ENCODE measurements around the gene OBSCN.

OBSCN gene

GRCh38 chr1:228277491-228278431 lies 69.9 kb downstream of the OBSCN start:
- DNase-seq (ENCODE audit: low spot score), result no peak

GRCh38 chr1:228278432-228278941 lies 70.6 kb downstream of the OBSCN start:
- DNase-seq (ENCODE audit: low spot score), result no peak

GRCh38 chr1:228279011-228279721 lies 71.3 kb downstream of the OBSCN start:
- no peak for DNase-seq (ENCODE audit: low spot score)

- DNase-seq (ENCODE audit: low spot score), result no peak
These were observed 71.9 kb downstream of the OBSCN start for GRCh38 chr1:228279722-228280105.

- no peak for DNase-seq (ENCODE audit: low spot score)
These were observed 72.5 kb downstream of the OBSCN start for GRCh38 chr1:228280106-228280901.

- no peak for DNase-seq (ENCODE audit: low spot score)
These were observed 73.2 kb downstream of the OBSCN start for GRCh38 chr1:228280961-228281591.

GRCh38 chr1:228281631-228282328 lies 73.9 kb downstream of the OBSCN start:
- DNase-seq (ENCODE audit: low spot score), result no peak

DNA sequence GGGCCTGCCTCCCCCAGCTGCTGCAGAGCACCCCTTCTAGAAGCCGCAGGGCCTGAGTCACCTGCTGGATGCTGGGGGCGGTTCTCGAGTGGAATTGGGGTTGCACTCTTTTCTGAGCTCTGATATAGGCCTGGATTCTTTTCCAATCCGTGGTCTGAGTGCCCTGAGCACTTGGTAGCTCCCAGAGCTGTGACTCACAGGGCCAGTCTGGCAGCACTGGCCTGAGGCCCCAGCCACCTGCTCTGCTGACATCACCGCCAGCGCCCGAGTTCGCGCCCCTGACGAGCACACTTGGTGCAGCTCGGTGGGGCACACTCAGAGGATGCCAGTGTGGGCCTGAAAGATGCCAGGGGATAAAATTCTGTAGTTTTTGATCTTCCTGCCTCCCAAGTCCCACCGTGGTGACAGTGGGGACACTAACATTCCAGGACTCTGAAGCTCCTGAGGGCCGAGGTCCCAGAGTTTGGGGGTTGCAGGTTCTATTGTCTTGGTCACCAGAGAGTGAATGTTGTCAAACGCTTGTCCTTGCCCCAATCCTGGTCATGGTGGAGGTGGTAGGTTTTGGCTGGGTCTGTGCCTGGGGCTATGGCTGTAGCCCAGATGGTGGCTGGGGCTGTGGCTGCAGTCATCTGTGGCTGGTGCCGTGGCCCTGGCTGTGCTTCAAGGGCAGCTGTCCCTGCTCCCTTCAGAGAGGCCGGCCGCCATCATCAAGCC lies 74.6 kb downstream of the OBSCN start:
- DNase-seq (ENCODE audit: low spot score), result no peak

DNA sequence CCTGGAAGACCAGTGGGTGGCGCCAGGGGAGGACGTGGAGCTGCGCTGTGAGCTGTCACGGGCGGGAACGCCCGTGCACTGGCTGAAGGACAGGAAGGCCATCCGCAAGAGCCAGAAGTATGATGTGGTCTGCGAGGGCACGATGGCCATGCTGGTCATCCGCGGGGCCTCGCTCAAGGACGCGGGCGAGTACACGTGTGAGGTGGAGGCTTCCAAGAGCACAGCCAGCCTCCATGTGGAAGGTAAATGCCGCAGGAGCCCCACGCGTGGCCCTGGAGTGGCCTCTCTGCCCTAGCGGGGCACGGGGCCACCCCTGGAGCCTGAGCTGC lies 75.2 kb downstream of the OBSCN start:
- DNase-seq (ENCODE audit: low spot score), result peak; percentile 70

GRCh38 chr1:228283476-228284147 lies 75.8 kb downstream of the OBSCN start:
- DNase-seq (ENCODE audit: low spot score), result no peak

DNA sequence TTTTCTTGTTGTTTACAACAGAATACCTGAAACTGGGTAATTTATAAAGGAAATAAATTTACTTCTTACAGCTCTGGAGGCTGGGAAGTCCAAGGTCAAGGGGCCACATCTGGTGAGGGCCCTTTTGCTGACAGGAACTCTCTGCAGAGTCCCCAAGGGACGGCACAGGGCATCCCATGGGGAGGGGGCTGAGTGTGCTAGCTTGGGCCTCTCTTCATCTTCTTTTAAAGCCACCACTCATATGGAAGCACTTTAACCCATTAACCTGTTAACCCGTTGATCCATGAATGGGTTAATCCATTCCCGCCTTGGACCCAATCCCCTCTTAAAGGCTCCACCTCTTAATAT lies 76.3 kb downstream of the OBSCN start:
- DNase-seq (ENCODE audit: low spot score), result no peak

GRCh38 chr1:228284521-228284920 lies 76.7 kb downstream of the OBSCN start:
- DNase-seq (ENCODE audit: low spot score), result no peak

GRCh38 chr1:228285661-228286504 lies 78.0 kb downstream of the OBSCN start:
- no peak for DNase-seq (ENCODE audit: low spot score)

DNA sequence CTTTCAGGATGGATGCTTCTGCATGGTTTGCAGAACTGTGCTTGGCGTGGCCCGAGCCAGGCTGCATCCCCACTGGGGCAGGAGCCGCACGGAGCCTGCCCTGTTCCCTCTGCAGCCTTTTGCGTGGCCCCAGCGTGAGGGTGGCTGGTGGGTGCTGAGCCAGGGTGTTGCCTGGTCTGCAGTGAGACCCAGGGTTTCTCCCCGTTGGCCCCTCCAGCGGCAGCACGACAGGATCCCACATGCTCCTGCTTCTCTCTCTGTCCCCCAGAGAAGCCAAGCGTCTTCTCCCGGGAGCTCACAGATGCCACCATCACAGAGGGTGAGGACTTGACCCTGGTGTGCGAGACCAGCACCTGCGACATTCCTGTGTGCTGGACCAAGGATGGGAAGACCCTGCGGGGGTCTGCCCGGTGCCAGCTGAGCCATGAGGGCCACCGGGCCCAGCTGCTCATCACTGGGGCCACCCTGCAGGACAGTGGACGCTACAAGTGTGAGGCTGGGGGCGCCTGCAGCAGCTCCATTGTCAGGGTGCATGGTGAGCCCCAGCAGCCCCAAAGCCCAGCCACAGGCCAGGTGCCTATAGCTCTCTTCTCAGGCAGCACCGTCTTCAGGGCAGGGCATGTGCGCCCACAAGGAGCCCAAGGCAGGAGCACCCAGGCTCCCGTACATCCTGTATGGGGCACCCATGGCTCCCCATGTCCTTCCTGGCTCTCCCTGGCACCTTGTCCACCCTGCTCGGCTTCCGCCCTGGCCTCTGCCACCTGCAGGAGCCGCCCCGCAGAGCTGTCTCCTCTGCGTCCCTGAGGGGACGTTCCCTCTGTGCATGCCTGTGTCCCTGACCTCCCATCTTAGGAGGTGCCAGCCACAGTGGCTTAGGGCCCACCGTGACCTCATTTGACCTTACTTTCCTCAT lies 78.9 kb downstream of the OBSCN start:
- DNase-seq (ENCODE audit: low spot score), result no peak

- DNase-seq (ENCODE audit: low spot score), result peak; percentile 3
These were observed 79.9 kb downstream of the OBSCN start for GRCh38 chr1:228287541-228288425.

DNA sequence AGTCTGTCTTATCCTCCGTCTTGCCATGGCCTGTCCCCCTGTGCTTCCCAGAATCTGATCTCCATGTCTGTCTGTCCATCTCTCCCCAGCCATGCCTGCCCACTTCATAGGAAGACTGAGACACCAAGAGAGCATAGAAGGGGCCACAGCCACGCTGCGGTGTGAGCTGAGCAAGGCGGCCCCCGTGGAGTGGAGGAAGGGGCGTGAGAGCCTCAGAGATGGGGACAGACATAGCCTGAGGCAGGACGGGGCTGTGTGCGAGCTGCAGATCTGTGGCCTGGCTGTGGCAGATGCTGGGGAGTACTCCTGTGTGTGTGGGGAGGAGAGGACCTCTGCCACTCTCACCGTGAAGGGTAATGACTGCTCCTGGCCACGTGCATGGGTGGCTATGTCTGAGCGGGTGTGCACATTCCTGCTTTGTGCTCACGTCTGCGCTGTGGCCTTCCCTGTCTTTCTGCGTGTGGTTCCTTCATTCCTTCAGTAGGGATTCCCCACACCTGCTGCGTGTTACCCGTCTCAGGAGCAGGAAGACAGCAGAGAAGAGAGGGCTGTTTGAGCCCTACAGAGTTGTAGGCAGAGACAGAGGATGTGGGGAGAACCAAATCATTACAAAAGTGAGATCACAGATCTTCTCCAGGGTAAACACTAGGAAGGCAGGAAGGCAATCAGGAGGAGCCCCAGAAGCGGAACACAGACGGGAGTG lies 80.8 kb downstream of the OBSCN start:
- no peak for DNase-seq (ENCODE audit: low spot score)

Data from iPS-NIHi11 (cell line).